NT2/D1 (cell line): ENCODE measurements around the gene TAS1R3.
"Not testable (repeated sequence)": the region's sequence is repeated elsewhere in the genome, so short reads cannot be mapped to it uniquely, and the experiment has no call there.

ENCODE experiments used
- DNase-seq: peaks from one replicate; pipeline ENCODE4 v3.0.0-alpha.2; 2011; ENCODE audit warnings: low read depth, low spot score
- H3K27me3 ChIP-seq: 2 replicates; pipeline ENCODE4 v1.6.0; 2011; ENCODE audit warnings: mild to moderate bottlenecking; ENCODE audit not compliant: insufficient read length, insufficient read depth
- H3K36me3 ChIP-seq: 2 replicates; pipeline ENCODE4 v1.6.1; 2011; ENCODE audit warnings: mild to moderate bottlenecking, low read length, mixed read lengths; ENCODE audit not compliant: insufficient read depth, insufficient read length
- H3K4me1 ChIP-seq: 2 replicates; pipeline ENCODE4 v1.5.1; 2011; ENCODE audit not compliant: insufficient read depth, insufficient read length
- H3K4me3 ChIP-seq: 2 replicates; pipeline ENCODE4 v1.5.1; 2011; ENCODE audit warnings: low read depth; ENCODE audit not compliant: insufficient read length
- H3K9ac ChIP-seq: 2 replicates; pipeline ENCODE4 v1.6.0; 2011; ENCODE audit warnings: low read depth; ENCODE audit not compliant: insufficient read length
- H3K9me3 ChIP-seq: 2 replicates; pipeline ENCODE4 v1.5.1; 2011; ENCODE audit warnings: mild to moderate bottlenecking, low read length; ENCODE audit not compliant: insufficient read depth
- SUZ12 ChIP-seq: IDR thresholded peaks from 2 replicates; pipeline ENCODE4 v1.6.1; 2011; ENCODE audit not compliant: insufficient read length, insufficient read depth; ENCODE audit errors: extremely low read depth
- YY1 ChIP-seq: IDR thresholded peaks from 2 replicates; pipeline ENCODE4 v1.6.1; 2011; ENCODE audit not compliant: insufficient read length, insufficient read depth
- ZNF274 ChIP-seq: IDR thresholded peaks from 2 replicates; pipeline ENCODE4 v1.6.1; 2011; ENCODE audit warnings: mild to moderate bottlenecking, low read depth, low read length

The TAS1R3 gene

GRCh38 chr1:1364266-1364665, 33.2 kb downstream of the TAS1R3 start:
- H3K9me3 ChIP-seq: peaks cover 9% of the 10 kb centered on the region; the same call in 1 of the 2 replicates
- TF ChIP-seq YY1 (no peak), ZNF274 (no peak), SUZ12 (no peak)
- no peak overlapping the region for H3K4me3 ChIP-seq
- no peaks in the 10 kb centered on the region for H3K36me3 ChIP-seq
- no peak for DNase-seq
- H3K9ac ChIP-seq: no peak overlapping the region
- no peaks in the 10 kb centered on the region for H3K27me3 ChIP-seq
- peaks cover 18% of the 10 kb centered on the region for H3K4me1 ChIP-seq

GRCh38 chr1:1365875-1366698, 35.0 kb downstream of the TAS1R3 start:
- no peaks in the 10 kb centered on the region for H3K27me3 ChIP-seq
- no peak for TF ChIP-seq YY1
- no peak for TF ChIP-seq ZNF274
- TF ChIP-seq SUZ12: no peak
- H3K4me3 ChIP-seq: no peak overlapping the region
- DNase-seq: no peak
- H3K4me1 ChIP-seq: peaks cover 4% of the 10 kb centered on the region
- peaks cover 9% of the 10 kb centered on the region; the same call in 1 of the 2 replicates for H3K9me3 ChIP-seq
- no peak overlapping the region for H3K9ac ChIP-seq
- H3K36me3 ChIP-seq: peaks cover 6% of the 10 kb centered on the region

DNA sequence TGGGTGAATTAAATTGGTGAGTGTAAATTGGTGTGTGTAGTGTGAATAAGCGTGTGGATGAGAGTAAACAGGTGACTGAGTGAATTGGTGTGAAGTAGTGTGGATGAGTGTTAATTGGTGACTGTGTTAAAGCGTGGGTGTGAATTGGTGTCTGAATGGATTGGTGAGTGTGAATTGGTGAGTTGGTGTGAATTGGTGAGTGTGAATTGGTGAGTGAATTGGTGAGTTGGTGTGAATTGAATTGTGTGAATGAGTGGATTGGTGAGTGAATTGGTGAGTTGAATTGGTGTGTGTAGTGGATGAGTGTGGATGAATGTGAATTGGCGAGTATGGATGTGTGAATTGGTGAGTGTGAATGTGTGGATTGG, 35.6 kb downstream of the TAS1R3 start:
- no peak for DNase-seq
- Histone ChIP-seq H3K4me3 (no peak overlapping the region), H3K9ac (no peak overlapping the region), H3K9me3 (peaks cover 9% of the 10 kb centered on the region; the same call in 1 of the 2 replicates), H3K4me1 (no peaks in the 10 kb centered on the region), H3K36me3 (peaks cover 11% of the 10 kb centered on the region), H3K27me3 (no peaks in the 10 kb centered on the region)
- TF ChIP-seq SUZ12: no peak
- TF ChIP-seq YY1: no peak
- TF ChIP-seq ZNF274: no peak

DNA sequence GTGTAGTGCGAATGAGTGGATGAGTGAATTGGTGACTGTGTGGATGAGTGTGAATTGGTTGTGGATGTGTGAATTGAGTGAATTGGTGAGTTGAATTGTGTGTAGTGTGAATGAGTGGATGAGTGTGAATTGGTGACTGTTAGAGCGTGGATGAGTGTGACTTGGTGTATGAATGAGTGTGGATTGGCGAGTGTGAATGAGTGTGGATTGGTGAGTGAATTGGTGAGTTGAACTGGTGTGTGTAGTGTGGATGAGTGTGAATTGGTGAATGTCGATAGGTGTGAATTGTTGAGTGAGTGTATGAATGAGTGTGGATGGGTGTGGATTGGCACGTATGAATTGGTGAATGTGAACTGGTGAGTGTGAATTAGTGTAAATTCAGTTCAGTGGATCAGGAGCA, 36.2 kb downstream of the TAS1R3 start:
- H3K9ac ChIP-seq: no peak overlapping the region
- H3K9me3 ChIP-seq: peaks cover 9% of the 10 kb centered on the region; the same call in 1 of the 2 replicates
- no peak for TF ChIP-seq YY1
- TF ChIP-seq ZNF274: no peak
- no peak for TF ChIP-seq SUZ12
- DNase-seq: no peak
- H3K27me3 ChIP-seq: no peaks in the 10 kb centered on the region
- no peaks in the 10 kb centered on the region for H3K4me1 ChIP-seq
- no peak overlapping the region for H3K4me3 ChIP-seq
- H3K36me3 ChIP-seq: peaks cover 17% of the 10 kb centered on the region

DNA sequence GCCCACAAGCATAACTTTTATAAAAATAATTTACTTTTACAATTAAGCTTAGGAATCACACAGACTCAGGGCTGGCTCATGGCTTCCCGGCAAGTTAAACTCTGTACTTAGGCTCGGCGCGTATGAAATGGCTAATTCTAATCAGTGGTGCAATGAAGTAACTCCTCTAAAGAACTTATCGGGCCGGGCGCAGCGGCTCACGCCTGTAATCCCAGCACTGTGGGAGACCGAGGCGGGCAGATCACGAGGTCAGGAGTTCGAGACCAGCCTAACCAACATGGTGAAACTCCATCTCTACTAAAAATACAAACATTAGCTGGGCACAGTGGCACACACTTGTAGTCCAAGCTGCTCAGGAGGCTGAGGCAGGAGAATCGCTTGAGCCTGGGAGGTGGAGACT, 39.0 kb downstream of the TAS1R3 start:
- H3K9ac ChIP-seq, H3K4me1 ChIP-seq, DNase-seq, H3K9me3 ChIP-seq, H3K4me3 ChIP-seq, H3K27me3 ChIP-seq: not testable (repeated sequence)
- H3K36me3 ChIP-seq: peaks cover 34% of the 10 kb centered on the region

DNA sequence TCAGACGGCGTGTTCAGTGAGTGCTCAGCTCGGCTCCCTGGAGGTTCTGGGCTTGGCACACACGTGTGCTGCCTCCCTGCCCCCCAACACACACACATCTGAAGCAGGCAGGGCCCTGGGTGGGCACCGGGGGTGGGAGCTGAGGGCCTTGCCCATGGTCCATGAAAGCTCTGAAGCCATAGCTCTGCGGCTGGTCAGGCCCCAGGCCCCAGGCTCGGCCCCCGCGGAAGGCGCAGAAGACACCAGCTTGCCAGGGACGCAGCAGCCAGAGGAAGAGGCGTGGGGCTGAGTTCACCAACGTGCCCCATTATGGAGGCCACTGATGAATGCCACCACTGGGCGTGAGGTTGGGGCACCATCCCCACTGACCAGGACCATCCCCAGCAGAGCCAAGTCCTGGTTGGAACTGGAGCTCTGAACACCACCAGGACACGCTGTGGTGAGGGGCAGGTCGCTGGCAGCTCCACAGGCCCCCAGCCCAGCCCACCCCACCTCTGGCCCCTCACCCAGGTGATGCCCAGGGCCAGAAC, 39.8 kb downstream of the TAS1R3 start:
- Histone ChIP-seq H3K9me3 (peaks cover 9% of the 10 kb centered on the region; the same call in 1 of the 2 replicates), H3K4me3 (no peak overlapping the region), H3K27me3 (no peaks in the 10 kb centered on the region), H3K9ac (no peak overlapping the region), H3K4me1 (peaks cover 3% of the 10 kb centered on the region), H3K36me3 (peaks cover 34% of the 10 kb centered on the region)
- DNase-seq: no peak
- TF ChIP-seq SUZ12 (no peak), YY1 (no peak), ZNF274 (no peak)

GRCh38 chr1:1371364-1371745, 40.3 kb downstream of the TAS1R3 start:
- peaks cover 8% of the 10 kb centered on the region; the same call in 1 of the 2 replicates for H3K9me3 ChIP-seq
- DNase-seq: no peak
- peaks cover 3% of the 10 kb centered on the region for H3K4me1 ChIP-seq
- H3K9ac ChIP-seq: no peak overlapping the region
- H3K4me3 ChIP-seq: no peak overlapping the region
- H3K27me3 ChIP-seq: no peaks in the 10 kb centered on the region
- H3K36me3 ChIP-seq: peaks cover 35% of the 10 kb centered on the region
- TF ChIP-seq YY1 (no peak), SUZ12 (no peak), ZNF274 (no peak)
